IPS DF 6.9 (cell line): Measurements from ENCODE around the gene KRTAP22-2.

Experiments used
- DNase-seq: peaks from one replicate; pipeline ENCODE4 v3.0.0-alpha.2; 2013; ENCODE audit warnings: low read depth, low spot score
- H3K27ac ChIP-seq: one replicate; pipeline ENCODE4 v1.5.1; 2013; ENCODE audit warnings: low read length, control low read depth
- H3K27me3 ChIP-seq: 2 replicates; pipeline ENCODE4 v1.6.1; 2013; ENCODE audit warnings: mild to moderate bottlenecking, low read length; ENCODE audit not compliant: control insufficient read depth, insufficient read depth
- H3K36me3 ChIP-seq: 2 replicates; pipeline ENCODE4 v1.6.1; 2013; ENCODE audit warnings: low read length; ENCODE audit not compliant: control insufficient read depth, insufficient read depth
- H3K4me1 ChIP-seq: 2 replicates; pipeline ENCODE4 v1.6.1; 2013; ENCODE audit warnings: low read length; ENCODE audit not compliant: control insufficient read depth, insufficient read depth
- H3K4me3 ChIP-seq: 2 replicates; pipeline ENCODE4 v1.5.1; 2013; ENCODE audit warnings: mild to moderate bottlenecking, low read length
- H3K9me3 ChIP-seq: 2 replicates; pipeline ENCODE4 v1.6.1; 2013; ENCODE audit warnings: low read length, inconsistent platforms; ENCODE audit not compliant: control insufficient read depth, insufficient read depth
- WGBS: extraction: QIAGEN DNeasy Blood & Tissue Kit; methylation state at CpG from one replicate; pipeline ENCODE4 v1.1.7; 2013; ENCODE audit warnings: mixed read lengths, missing lambda C conversion rate; ENCODE audit not compliant: insufficient read length, insufficient coverage; 5-methylcytosine and 5-hydroxymethylcytosine counted together

KRTAP22-2 gene

DNA sequence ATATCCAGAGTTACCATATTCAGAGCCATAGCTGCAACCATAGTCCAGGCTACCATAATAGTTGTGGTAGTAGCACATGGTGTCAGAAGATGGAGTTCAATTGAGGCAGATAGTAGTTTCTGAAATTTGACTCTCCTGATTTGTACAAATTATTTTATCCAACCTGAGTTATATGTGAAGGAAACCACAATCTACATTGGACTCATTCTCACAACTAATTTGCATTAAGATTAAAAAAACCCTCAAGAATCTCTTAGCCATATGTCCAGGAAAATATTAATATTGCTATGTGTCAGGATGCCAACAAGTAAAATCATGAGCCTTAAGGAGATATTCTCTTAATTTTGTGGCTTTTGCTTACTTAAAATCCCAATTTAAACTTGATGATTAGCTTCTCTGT lies at the start of gene KRTAP22-2:
Gene KRTAP22-2 (minus strand): TSS at position 101 of the 400 bp plus-strand sequence.
- Histone ChIP-seq H3K27me3 (no peaks in the 10 kb centered on the region), H3K36me3 (no peaks in the 10 kb centered on the region), H3K4me1 (no peaks in the 10 kb centered on the region), H3K27ac (no peak within 1 kb of the TSS), H3K9me3 (peaks cover 4% of the 10 kb centered on the region), H3K4me3 (no peak within 1 kb of the TSS)
- DNase-seq, result no peak

DNA sequence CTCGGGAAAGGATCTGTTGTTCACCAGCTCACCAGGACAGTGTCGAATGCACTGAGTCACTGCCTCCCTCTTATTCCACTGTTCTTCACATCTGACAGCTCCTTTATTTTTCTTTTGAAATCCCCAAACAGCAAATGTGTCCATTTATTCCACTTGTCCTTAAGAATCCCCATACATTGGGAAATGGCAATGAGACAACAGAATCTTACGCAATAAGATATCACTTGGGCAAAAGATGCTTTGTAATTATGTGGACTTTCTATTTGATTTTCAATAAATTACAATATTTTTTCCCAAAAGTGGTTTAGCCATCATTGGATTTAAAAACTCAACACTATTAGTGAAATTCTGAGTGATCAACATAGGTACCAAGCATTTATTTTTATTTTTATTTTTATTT lies 48.5 kb upstream of the KRTAP22-2 start:
- Histone ChIP-seq H3K4me3 (no peak overlapping the region), H3K4me1 (no peaks in the 10 kb centered on the region; the same call in 1 of the 2 replicates), H3K9me3 (peaks cover 5% of the 10 kb centered on the region), H3K27ac (no peak overlapping the region), H3K36me3 (no peaks in the 10 kb centered on the region), H3K27me3 (no peaks in the 10 kb centered on the region)
- DNase-seq, result no peak
- no CpG with 5 or more reads among the region's 3 CpGs for WGBS

DNA sequence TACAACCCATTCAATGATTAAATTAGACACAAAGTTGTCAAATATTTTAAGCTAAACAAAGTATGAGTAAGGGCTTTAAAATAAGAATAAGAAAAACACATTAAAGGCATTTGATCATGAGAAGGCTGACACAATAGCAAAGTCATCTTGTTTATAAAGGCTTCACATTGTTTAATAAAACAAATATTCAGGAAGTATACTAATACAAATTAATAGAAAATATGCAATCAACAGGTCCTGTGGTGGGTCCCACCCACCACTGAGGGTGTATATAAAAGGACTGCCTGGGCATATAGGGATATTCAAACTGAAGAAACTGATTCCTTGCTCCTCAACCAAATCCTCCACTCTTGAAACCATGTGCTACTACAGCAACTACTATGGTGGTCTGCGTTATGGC lies 44.7 kb upstream of the KRTAP22-2 start, which contains the start of gene KRTAP20-2:
Gene KRTAP20-2 (plus strand): TSS at position 301 of the 400 bp plus-strand sequence. CDS start 58 bp downstream, at position 359.
- WGBS, result no CpG with 5 or more reads among the region's 1 CpG
- H3K27ac ChIP-seq, result no peak within 1 kb of the TSS
- DNase-seq, result no peak
- peaks cover 9% of the 10 kb centered on the region for H3K9me3 ChIP-seq
- no peak within 1 kb of the TSS for H3K4me3 ChIP-seq
- no peaks in the 10 kb centered on the region for H3K36me3 ChIP-seq
- H3K27me3 ChIP-seq, result no peaks in the 10 kb centered on the region
- no peaks in the 10 kb centered on the region; the same call in 1 of the 2 replicates for H3K4me1 ChIP-seq

DNA sequence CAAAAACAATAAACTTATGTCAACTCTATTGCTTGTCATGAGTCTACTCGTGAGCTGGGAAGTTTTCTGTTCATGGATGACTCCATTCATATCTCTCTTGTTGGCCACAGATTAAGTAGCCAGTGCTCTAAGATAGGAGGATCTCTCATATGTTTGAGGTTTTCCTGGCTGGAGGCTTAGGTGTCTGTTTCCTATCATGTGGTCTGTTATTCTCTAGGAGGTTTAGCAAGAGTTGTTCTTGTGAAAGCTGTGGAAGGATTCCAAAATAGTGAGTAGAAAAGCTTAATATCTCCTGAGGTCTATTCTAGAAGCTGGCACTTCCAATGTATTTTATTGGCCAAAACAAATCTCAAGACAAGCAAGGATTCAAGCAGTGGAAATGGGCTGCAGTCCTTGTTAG lies 39.0 kb upstream of the KRTAP22-2 start:
- Histone ChIP-seq H3K27ac (no peak overlapping the region), H3K9me3 (peaks cover 11% of the 10 kb centered on the region), H3K27me3 (no peaks in the 10 kb centered on the region), H3K36me3 (no peaks in the 10 kb centered on the region), H3K4me1 (no peaks in the 10 kb centered on the region), H3K4me3 (no peak overlapping the region)
- WGBS, result no CpG with 5 or more reads among the region's 1 CpG
- no peak for DNase-seq

DNA sequence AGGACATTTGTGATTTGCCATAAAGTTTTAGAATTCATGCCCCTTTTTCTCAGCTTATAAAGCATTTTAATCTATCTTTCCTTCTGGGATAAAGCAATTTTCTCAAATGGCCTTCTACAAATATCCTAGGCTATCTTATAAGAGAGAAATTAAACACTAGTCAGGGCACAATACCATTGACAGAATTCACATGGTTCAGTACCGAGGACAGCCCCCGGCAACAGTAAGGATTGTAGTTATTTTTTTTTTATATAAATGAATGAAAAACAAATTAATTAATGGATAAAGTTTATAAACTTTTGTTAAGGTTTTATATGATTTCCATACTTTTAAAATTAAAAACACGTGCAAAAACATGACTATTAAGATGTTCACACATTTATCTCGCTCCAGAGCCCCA lies 37.9 kb upstream of the KRTAP22-2 start:
- H3K4me3 ChIP-seq, result no peak overlapping the region
- H3K4me1 ChIP-seq, result no peaks in the 10 kb centered on the region
- no peaks in the 10 kb centered on the region for H3K36me3 ChIP-seq
- no CpG with 5 or more reads among the region's 4 CpGs for WGBS
- H3K9me3 ChIP-seq, result peaks cover 14% of the 10 kb centered on the region
- H3K27ac ChIP-seq, result no peak overlapping the region
- H3K27me3 ChIP-seq, result no peaks in the 10 kb centered on the region
- DNase-seq, result no peak

DNA sequence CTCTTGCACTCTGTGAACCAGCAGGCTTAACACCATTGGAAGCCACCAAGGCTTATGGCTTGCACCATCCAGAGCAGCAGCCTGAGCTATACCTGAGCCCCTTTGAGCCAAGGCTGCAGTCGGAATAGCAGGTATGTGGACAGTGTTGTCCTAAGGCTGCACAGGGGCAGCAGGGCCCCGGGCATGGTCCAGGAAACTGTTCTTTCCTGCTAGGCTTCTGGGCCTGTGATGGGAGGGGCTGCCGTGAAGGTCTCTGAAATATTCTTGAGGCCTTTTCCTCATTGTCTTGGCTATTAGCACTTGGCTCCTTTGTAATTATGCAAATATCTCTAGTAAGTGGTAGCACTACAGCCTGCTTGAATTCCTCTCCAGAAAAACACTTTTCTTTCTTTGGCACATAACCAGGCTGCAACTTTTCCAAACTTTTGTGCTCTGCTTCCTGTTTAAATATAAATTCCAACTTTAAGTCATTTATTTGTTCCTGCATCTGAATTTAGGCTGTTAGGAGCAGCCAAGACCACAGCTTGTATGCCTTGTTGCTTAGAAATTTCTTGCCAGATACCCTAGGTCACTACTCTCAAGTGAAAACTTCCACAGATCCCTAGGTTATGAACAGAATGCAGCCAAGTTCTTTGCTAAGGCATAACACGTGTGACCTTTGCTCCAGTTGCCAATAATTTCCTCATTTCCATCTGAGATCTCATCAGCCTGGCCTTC lies 35.4 kb upstream of the KRTAP22-2 start:
- Histone ChIP-seq H3K4me1 (no peaks in the 10 kb centered on the region), H3K4me3 (no peak overlapping the region), H3K9me3 (peaks cover 10% of the 10 kb centered on the region), H3K27ac (no peak overlapping the region), H3K36me3 (no peaks in the 10 kb centered on the region), H3K27me3 (no peaks in the 10 kb centered on the region)
- WGBS, result no CpG with 5 or more reads among the region's 4 CpGs
- no peak for DNase-seq

DNA sequence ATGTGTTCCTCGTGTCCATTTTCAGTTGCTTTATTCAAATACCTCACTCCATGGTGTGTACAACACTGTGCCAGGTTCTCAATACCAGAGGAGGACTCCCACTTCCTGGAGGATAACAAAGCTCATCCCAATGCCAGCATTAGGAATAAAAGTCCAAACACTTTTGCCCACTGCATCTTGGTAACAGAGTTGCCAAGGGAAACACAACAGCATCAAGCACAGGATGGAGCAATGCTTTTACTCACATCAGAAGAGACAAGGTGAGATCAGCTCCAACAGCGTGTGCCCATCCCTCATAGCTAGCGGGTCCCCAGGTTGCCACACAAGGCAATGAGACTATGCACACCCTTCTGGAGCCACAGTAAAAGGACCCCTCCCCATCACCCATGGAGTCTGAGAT lies 33.2 kb upstream of the KRTAP22-2 start:
- no CpG with 5 or more reads among the region's 3 CpGs for WGBS
- Histone ChIP-seq H3K27ac (no peak overlapping the region), H3K4me1 (no peaks in the 10 kb centered on the region), H3K9me3 (peaks cover 10% of the 10 kb centered on the region), H3K27me3 (no peaks in the 10 kb centered on the region), H3K36me3 (no peaks in the 10 kb centered on the region), H3K4me3 (no peak overlapping the region)
- no peak for DNase-seq

DNA sequence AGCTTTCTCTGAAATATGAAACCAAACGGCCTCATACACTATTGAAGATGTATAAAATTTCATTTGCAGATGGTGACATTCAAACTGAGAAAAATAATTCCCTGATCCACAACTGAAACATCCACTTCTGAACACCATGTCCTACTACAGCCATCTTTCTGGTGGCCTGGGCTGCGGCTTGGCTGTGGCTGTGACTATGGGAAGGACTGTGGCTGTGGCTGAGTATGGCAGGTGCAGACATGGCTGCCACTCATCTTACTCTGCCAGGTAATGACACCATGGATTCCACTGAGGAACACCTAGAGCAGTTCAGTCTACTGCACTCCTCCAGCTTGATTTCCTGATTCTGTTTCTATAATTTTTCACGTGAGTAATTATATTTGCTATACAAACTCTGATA lies 30.3 kb upstream of the KRTAP22-2 start, which contains the start of gene KRTAP20-4:
Gene KRTAP20-4 (plus strand): TSS at position 106 of the 400 bp plus-strand sequence.
- WGBS, result no CpG with 5 or more reads among the region's 3 CpGs
- Histone ChIP-seq H3K27me3 (no peaks in the 10 kb centered on the region), H3K4me1 (no peaks in the 10 kb centered on the region), H3K36me3 (no peaks in the 10 kb centered on the region), H3K9me3 (peaks cover 10% of the 10 kb centered on the region), H3K27ac (no peak within 1 kb of the TSS), H3K4me3 (no peak within 1 kb of the TSS)
- DNase-seq, result no peak

DNA sequence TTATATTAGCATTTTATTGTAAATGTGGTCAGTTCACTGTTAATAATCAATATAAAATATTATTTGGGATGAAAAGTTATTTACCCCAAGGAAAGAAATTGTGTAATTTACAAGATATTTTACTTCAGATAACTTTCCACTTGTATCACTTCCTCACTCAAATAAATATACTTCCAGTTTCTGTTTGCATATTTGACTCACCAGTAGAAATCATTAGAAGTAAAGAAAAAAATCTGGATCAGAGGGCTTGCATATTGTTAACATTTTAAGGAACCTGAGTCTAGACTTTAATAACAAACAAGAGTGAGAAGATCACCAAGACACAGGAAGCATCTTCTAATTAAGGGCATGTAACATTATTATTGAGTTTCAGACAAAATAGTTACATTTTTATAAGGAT lies 29.9 kb upstream of the KRTAP22-2 start:
- Histone ChIP-seq H3K9me3 (peaks cover 12% of the 10 kb centered on the region), H3K4me1 (no peaks in the 10 kb centered on the region), H3K36me3 (no peaks in the 10 kb centered on the region), H3K27ac (no peak overlapping the region), H3K4me3 (no peak overlapping the region), H3K27me3 (no peaks in the 10 kb centered on the region)
- DNase-seq, result no peak

DNA sequence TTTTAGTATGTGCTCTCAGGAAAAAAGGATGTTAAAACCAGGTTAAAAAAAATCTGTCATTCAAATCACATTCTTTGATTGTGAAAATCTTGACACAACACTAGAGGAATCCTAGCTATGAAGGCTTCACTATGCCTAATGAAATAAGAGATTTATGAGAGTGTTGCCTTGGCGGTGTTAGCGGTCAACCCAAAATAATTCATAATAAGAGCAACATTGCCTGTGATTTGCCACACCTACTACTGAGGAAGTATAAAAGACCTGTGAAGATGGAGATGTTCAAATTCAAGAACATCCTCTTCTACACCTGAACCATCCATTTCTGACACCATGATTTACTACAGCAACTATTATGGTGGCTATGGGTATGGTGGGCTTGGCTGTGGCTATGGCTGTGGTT lies 25.9 kb upstream of the KRTAP22-2 start, which contains the start of gene KRTAP20-1:
Gene KRTAP20-1 (plus strand): TSS at position 301 of the 400 bp plus-strand sequence. CDS start 30 bp downstream, at position 331.
- H3K27ac ChIP-seq, result no peak within 1 kb of the TSS
- WGBS, result no CpG with 5 or more reads among the region's 2 CpGs
- H3K36me3 ChIP-seq, result no peaks in the 10 kb centered on the region
- H3K27me3 ChIP-seq, result no peaks in the 10 kb centered on the region
- no peak for DNase-seq
- H3K9me3 ChIP-seq, result peaks cover 12% of the 10 kb centered on the region
- H3K4me3 ChIP-seq, result no peak within 1 kb of the TSS
- H3K4me1 ChIP-seq, result no peaks in the 10 kb centered on the region

DNA sequence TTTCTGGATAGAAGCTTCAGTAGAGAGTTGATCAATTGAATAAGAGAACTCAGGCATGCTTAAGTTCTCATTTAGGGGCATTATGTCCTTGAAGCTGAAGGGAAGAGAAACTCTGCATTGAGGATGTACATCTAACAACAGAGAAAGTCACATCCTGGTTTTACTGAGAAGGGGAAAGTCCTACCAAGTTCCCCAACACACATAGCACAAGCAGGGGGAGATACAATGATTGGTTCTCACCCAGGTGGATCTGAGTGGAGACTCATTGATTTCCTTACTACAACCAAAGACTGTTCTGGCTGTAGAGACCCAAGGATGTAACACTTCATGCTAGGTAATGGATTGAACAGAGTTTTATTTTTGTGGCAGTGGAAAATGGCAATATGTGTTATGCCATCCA lies 25.0 kb upstream of the KRTAP22-2 start:
- H3K4me3 ChIP-seq, result no peak overlapping the region
- H3K27me3 ChIP-seq, result no peaks in the 10 kb centered on the region
- no peaks in the 10 kb centered on the region for H3K4me1 ChIP-seq
- no peak for DNase-seq
- no peak overlapping the region for H3K27ac ChIP-seq
- peaks cover 9% of the 10 kb centered on the region for H3K9me3 ChIP-seq
- no peaks in the 10 kb centered on the region for H3K36me3 ChIP-seq
